Measurements from ENCODE around the gene RDH14.
A peak's percentile ranks its signal among the peaks of the same experiment; 100 is the strongest.

The RDH14 gene

GRCh38 chr2:18584608-18584954, 24.1 kb upstream of the RDH14 start:
- Histone ChIP-seq H3K36me3 (no peaks in the 10 kb centered on the region), H3K9me3 (replicated peaks in 1 of 11) (peaks cover under 1 to 18% (median 11%) of the 10 kb centered on the region in 11 experiments; a peak in 18 of 22 replicates), H3K4me2 (no peak overlapping the region), H3K4me1 (peaks cover 6 to 13% (median 11%) of the 10 kb centered on the region in 10 experiments; a peak in 17 of 20 replicates), H3K4me3 (no peak overlapping the region), H3K27me3 (no peaks in the 10 kb centered on the region), H3K9ac (no peak overlapping the region), H3K27ac (no peak overlapping the region), H4K20me1 (no peaks in the 10 kb centered on the region)
- TF ChIP-seq Cebpa-rat (IDR thresholded peaks at IDR 0.05): no peak

- peaks cover 6 to 23% (median 16%) of the 10 kb centered on the region in 11 experiments; a peak in 20 of 22 replicates for H3K9me3 ChIP-seq (replicated peaks in 1 of 11)
- no peak overlapping the region for H3K9ac ChIP-seq
- H3K4me1 ChIP-seq: peaks cover 6 to 13% (median 11%) of the 10 kb centered on the region in 10 experiments; a peak in 17 of 20 replicates
- H3K27me3 ChIP-seq: no peaks in the 10 kb centered on the region
- no peak overlapping the region for H3K4me3 ChIP-seq
- H3K4me2 ChIP-seq: no peak overlapping the region
- H3K36me3 ChIP-seq: no peaks in the 10 kb centered on the region
- H4K20me1 ChIP-seq: no peaks in the 10 kb centered on the region
- no peak for TF ChIP-seq Cebpa-rat (IDR thresholded peaks at IDR 0.05)
- H3K27ac ChIP-seq: no peak overlapping the region
These were observed 23.6 kb upstream of the RDH14 start for GRCh38 chr2:18583905-18584607.

DNA sequence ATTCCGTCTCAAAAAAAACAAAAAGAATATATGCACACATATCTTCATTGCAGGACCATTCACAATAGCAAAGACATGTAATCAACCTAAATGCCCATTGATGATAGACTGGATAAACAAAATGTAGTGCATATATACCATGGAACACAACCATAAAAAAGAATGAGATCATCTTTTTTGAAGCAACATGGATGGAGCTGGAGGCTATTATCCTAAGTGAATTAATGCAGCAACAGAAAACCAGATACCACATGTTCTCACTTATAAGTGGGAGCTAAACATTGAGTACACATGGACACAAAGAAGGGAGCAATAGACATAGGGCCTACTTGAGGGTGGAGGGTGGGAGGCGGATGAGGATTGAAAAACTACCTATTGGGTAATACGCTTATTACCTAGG, 20.2 kb upstream of the RDH14 start:
- peaks cover 12 to 28% (median 22%) of the 10 kb centered on the region in 11 experiments; a peak in 21 of 22 replicates for H3K9me3 ChIP-seq (replicated peaks in 1 of 11)
- no peak overlapping the region for H3K4me2 ChIP-seq
- no peaks in the 10 kb centered on the region for H3K36me3 ChIP-seq
- H3K9ac ChIP-seq: no peak overlapping the region
- no peak overlapping the region for H3K27ac ChIP-seq
- H3K4me1 ChIP-seq: peaks cover 0 to 6% (median 5%) of the 10 kb centered on the region in 10 experiments; a peak in 16 of 20 replicates
- H3K27me3 ChIP-seq: no peaks in the 10 kb centered on the region
- H3K4me3 ChIP-seq: no peak overlapping the region
- no peaks in the 10 kb centered on the region for H4K20me1 ChIP-seq
- TF ChIP-seq Cebpa-rat (IDR thresholded peaks at IDR 0.05): no peak

GRCh38 chr2:18578033-18578432, 17.6 kb upstream of the RDH14 start:
- no peaks in the 10 kb centered on the region for H3K27me3 ChIP-seq
- TF ChIP-seq Cebpa-rat (IDR thresholded peaks at IDR 0.05): no peak
- H3K36me3 ChIP-seq: no peaks in the 10 kb centered on the region
- no peak overlapping the region for H3K9ac ChIP-seq
- H3K27ac ChIP-seq: no peak overlapping the region
- H3K4me1 ChIP-seq: no peaks in the 10 kb centered on the region
- H4K20me1 ChIP-seq: no peaks in the 10 kb centered on the region
- H3K4me3 ChIP-seq: no peak overlapping the region
- H3K4me2 ChIP-seq: no peak overlapping the region
- H3K9me3 ChIP-seq (replicated peaks in 1 of 11): peaks cover 10 to 17% (median 12%) of the 10 kb centered on the region in 11 experiments; a peak in 18 of 22 replicates

DNA sequence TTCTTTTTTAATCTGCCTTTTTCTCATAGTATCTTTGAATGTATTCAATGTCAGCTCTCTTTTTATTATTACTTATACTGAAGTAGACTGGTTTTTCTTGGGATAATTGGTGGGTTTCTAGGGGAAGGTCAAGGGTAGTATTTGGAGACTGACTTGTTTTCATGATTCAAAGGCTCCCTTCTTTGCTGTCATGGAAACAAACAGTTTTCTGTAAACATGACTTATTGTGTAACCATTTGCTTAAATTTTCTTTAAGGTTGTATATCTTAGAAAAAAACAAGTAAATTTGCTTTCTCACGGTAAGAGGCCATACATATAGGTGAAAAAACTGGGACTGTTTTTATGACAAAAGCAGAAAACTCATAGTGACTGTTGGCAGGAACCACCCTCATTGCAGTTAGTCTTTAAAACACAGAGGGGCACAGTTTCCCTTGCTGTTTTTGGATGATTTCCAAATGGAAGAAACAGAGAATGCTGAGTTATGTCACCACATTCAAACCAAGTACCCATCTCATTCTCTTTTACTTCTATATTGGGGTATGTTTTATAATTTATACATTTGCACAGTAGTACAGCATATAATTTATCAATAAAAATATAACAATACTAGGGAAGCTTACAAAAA, 5.8 kb upstream of the RDH14 start:
- Histone ChIP-seq H3K36me3 (no peaks in the 10 kb centered on the region), H3K9me3 (replicated peaks in 1 of 11) (peaks cover 7 to 16% (median 10%) of the 10 kb centered on the region in 11 experiments; a peak in 18 of 22 replicates), H4K20me1 (no peaks in the 10 kb centered on the region), H3K9ac (no peak overlapping the region), H3K4me1 (no peaks in the 10 kb centered on the region; a peak in 1 of 20 replicates), H3K4me2 (no peak overlapping the region), H3K4me3 (no peak overlapping the region), H3K27ac (no peak overlapping the region), H3K27me3 (no peaks in the 10 kb centered on the region)
- TF ChIP-seq Cebpa-rat (IDR thresholded peaks at IDR 0.05): no peak

- Histone ChIP-seq H3K36me3 (peaks cover 1 to 26% (median 16%) of the 10 kb centered on the region in 11 experiments; a peak in 20 of 22 replicates), H3K27ac (peak overlapping the region; percentile 87 to 94 (median 92); a peak in 21 of 22 replicates), H3K4me2 (peak overlapping the region; percentile 76 to 94 (median 84)), H3K9ac (peak overlapping the region; percentile 89 to 96 (median 93)), H4K20me1 (peaks cover 0 to 31% (median 0%) of the 10 kb centered on the region in 11 experiments; a peak in 8 of 22 replicates), H3K4me1 (peaks cover 12 to 19% (median 17%) of the 10 kb centered on the region in 10 experiments), H3K4me3 (peak overlapping the region; percentile 74 to 99 (median 90)), H3K9me3 (replicated peaks in 1 of 11) (peaks cover 7 to 12% (median 9%) of the 10 kb centered on the region in 11 experiments; a peak in 18 of 22 replicates), H3K27me3 (no peaks in the 10 kb centered on the region)
- TF ChIP-seq Cebpa-rat (IDR thresholded peaks at IDR 0.05): no peak
These were observed 288 bp upstream of the RDH14 start for GRCh38 chr2:18560797-18561085.

DNA sequence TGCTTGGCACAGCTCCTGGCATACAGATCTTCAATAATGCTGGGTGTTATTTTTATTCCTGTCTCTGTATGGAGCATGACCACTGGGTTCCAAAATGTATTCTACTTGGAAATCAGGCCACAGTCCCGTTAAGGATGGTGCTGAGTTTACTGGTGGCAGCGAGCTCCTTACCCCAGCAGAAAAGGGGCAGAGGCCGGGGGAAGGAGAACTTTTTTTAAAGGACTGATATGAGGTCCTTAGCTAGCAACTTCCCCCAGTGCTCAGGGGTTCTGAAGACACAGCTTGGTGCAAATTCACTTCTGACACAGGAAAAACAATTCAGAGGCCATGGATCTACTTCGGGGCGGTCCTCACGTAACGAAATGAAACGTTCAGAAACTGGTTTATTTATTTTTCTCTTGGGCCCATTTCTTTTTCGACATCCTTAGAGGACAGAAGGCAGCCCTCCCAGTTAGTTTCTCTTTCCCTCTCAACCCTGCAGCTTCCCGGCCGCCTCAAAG, 872 bp downstream of the RDH14 start:
- Histone ChIP-seq H4K20me1 (peaks cover 0 to 31% (median 0%) of the 10 kb centered on the region in 11 experiments; a peak in 8 of 22 replicates), H3K9ac (peak overlapping the region; percentile 89 to 96 (median 93)), H3K27ac (peak overlapping the region; percentile 87 to 94 (median 92)), H3K9me3 (replicated peaks in 1 of 11) (peaks cover 7 to 12% (median 9%) of the 10 kb centered on the region in 11 experiments; a peak in 18 of 22 replicates), H3K4me1 (peaks cover 12 to 19% (median 17%) of the 10 kb centered on the region in 10 experiments), H3K4me3 (peak overlapping the region; percentile 74 to 99 (median 90)), H3K4me2 (peak overlapping the region; percentile 76 to 94 (median 88)), H3K36me3 (peaks cover 11 to 38% (median 28%) of the 10 kb centered on the region in 11 experiments), H3K27me3 (no peaks in the 10 kb centered on the region)
- TF ChIP-seq Cebpa-rat (IDR thresholded peaks at IDR 0.05): no peak

DNA sequence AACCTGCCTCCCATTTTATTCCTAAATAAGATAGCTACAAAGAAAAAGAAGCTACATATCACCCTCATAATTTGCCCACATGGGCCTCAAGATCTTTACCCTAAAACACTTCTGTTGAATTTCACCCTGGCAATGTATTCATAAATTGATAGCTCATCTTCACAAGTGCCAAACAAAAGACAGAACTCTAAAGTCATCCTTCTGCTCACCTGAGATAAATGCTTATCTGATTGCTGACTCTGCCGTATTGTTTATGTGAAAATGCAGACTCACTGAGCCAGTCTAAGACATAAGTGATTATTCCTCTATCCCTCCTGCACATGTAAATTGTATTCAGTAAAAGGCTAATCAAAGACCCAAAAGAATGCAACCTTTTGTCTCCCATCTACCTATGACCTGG, 2.0 kb downstream of the RDH14 start:
- peak overlapping the region; percentile 76 to 94 (median 88) for H3K4me2 ChIP-seq
- H3K27me3 ChIP-seq: no peaks in the 10 kb centered on the region
- peaks cover 12 to 19% (median 17%) of the 10 kb centered on the region in 10 experiments for H3K4me1 ChIP-seq
- H3K9me3 ChIP-seq (replicated peaks in 1 of 11): peaks cover 0 to 2% (median under 1%) of the 10 kb centered on the region in 11 experiments; a peak in 10 of 22 replicates
- H3K27ac ChIP-seq: no peak overlapping the region
- no peak for TF ChIP-seq Cebpa-rat (IDR thresholded peaks at IDR 0.05)
- peak overlapping the region in 3 of 11 experiments; percentile 92 to 93 (median 93); a peak in 2 of 22 replicates for H3K9ac ChIP-seq
- peak overlapping the region in 2 of 10 experiments; percentile 90 to 99; a peak in 2 of 20 replicates for H3K4me3 ChIP-seq
- H4K20me1 ChIP-seq: peaks cover 0 to 31% (median 0%) of the 10 kb centered on the region in 11 experiments; a peak in 8 of 22 replicates
- H3K36me3 ChIP-seq: peaks cover 17 to 48% (median 39%) of the 10 kb centered on the region in 11 experiments

GRCh38 chr2:18557121-18557520, 3.3 kb downstream of the RDH14 start:
- Histone ChIP-seq H3K4me1 (peaks cover 12 to 23% (median 18%) of the 10 kb centered on the region in 10 experiments), H3K4me2 (no peak overlapping the region), H3K4me3 (no peak overlapping the region), H3K27ac (no peak overlapping the region), H3K9ac (no peak overlapping the region), H3K9me3 (replicated peaks in 1 of 11) (no peaks in the 10 kb centered on the region), H3K36me3 (peaks cover 17 to 61% (median 39%) of the 10 kb centered on the region in 11 experiments), H4K20me1 (peaks cover 0 to 31% (median 0%) of the 10 kb centered on the region in 11 experiments; a peak in 8 of 22 replicates), H3K27me3 (no peaks in the 10 kb centered on the region)
- no peak for TF ChIP-seq Cebpa-rat (IDR thresholded peaks at IDR 0.05)
